Osteoblast (primary cell): ENCODE measurements around the gene PANK1. TPM values are rescaled to one million over a fixed set of nuclear protein-coding genes. Genes with fewer than 3 reads are reported as not detected.

Experiments
- DNase-seq: peaks from one replicate; pipeline ENCODE4 v3.0.0; 2011; ENCODE audit warnings: low spot score, mixed read lengths; ENCODE audit not compliant: insufficient read length; ENCODE audit errors: missing footprints
- H2AFZ ChIP-seq: 2 replicates; pipeline ENCODE4 v1.6.0; 2011; ENCODE audit warnings: mild to moderate bottlenecking, low read length
- H3K27ac ChIP-seq: 2 replicates; pipeline ENCODE4 v1.5.1; 2011; ENCODE audit warnings: mild to moderate bottlenecking, low read depth, low read length, moderate library complexity
- H3K27me3 ChIP-seq: 2 replicates; pipeline ENCODE4 v1.6.0; 2012; ENCODE audit warnings: mild to moderate bottlenecking, control low read depth, inconsistent platforms, low read length, moderate library complexity; ENCODE audit not compliant: insufficient read depth
- H3K36me3 ChIP-seq: 2 replicates; pipeline ENCODE4 v1.5.1; 2011; ENCODE audit warnings: mild to moderate bottlenecking, low read length, control low read depth, moderate library complexity; ENCODE audit not compliant: insufficient read depth
- H3K4me1 ChIP-seq: 2 replicates; pipeline ENCODE4 v1.5.1; 2011; ENCODE audit warnings: mild to moderate bottlenecking, low read length, control low read depth, moderate library complexity; ENCODE audit not compliant: insufficient read depth
- H3K4me2 ChIP-seq: 2 replicates; pipeline ENCODE4 v1.6.0; 2011; ENCODE audit warnings: mild to moderate bottlenecking, low read length; ENCODE audit not compliant: insufficient read depth
- H3K4me3 ChIP-seq: fragments of 200-600 bp; sonication (generic); 3 replicates; pipeline ENCODE4 v1.5.1; 2012; ENCODE audit warnings: mild to moderate bottlenecking, low read length, inconsistent platforms; ENCODE audit not compliant: insufficient read depth
- H3K79me2 ChIP-seq: 2 replicates; pipeline ENCODE4 v1.6.0; 2012; ENCODE audit warnings: mild to moderate bottlenecking, low read length, control low read depth, inconsistent platforms; ENCODE audit not compliant: insufficient read depth
- H3K9me3 ChIP-seq: 2 replicates; pipeline ENCODE4 v1.5.1; 2011; ENCODE audit warnings: low read depth, low read length, control low read depth
- H4K20me1 ChIP-seq: 2 replicates; pipeline ENCODE4 v1.6.0; 2012; ENCODE audit warnings: mild to moderate bottlenecking, low read length, control low read depth; ENCODE audit not compliant: insufficient read depth
- CTCF ChIP-seq: IDR thresholded peaks from 2 replicates; pipeline ENCODE4 v1.5.1; 2011; ENCODE audit warnings: mild to moderate bottlenecking, low read depth, low read length, moderate library complexity; ENCODE audit errors: extremely low read depth
- total RNA-seq: library from RNA; depleted of rRNA; stranded (reverse); fragments of >200 nt; gene quantifications from 2 replicates; pipeline ENCODE4 v1.2.3, GENCODE V29; 2012

The PANK1 gene
- total RNA-seq, 1 donor, result 5.8 TPM

GRCh38 chr10:89640241-89640640, 4.8 kb downstream of the PANK1 start:
- Histone ChIP-seq H3K79me2 (peaks cover 57% of the 10 kb centered on the region), H3K4me3 (no peak overlapping the region), H3K4me2 (no peak overlapping the region), H3K36me3 (no peaks in the 10 kb centered on the region), H3K4me1 (peaks cover 5% of the 10 kb centered on the region), H3K27ac (no peak overlapping the region), H3K9me3 (no peaks in the 10 kb centered on the region), H4K20me1 (no peaks in the 10 kb centered on the region), H3K27me3 (no peaks in the 10 kb centered on the region), H2AFZ (no peak overlapping the region)
- TF ChIP-seq CTCF, result no peak
- no peak for DNase-seq

GRCh38 chr10:89639326-89639725, 5.7 kb downstream of the PANK1 start:
- Histone ChIP-seq H3K4me1 (peaks cover 5% of the 10 kb centered on the region), H3K4me2 (no peak overlapping the region), H3K36me3 (no peaks in the 10 kb centered on the region), H3K4me3 (no peak overlapping the region), H4K20me1 (no peaks in the 10 kb centered on the region), H3K9me3 (no peaks in the 10 kb centered on the region), H2AFZ (no peak overlapping the region), H3K27me3 (no peaks in the 10 kb centered on the region), H3K27ac (no peak overlapping the region), H3K79me2 (peaks cover 57% of the 10 kb centered on the region)
- no peak for TF ChIP-seq CTCF
- DNase-seq, result no peak

GRCh38 chr10:89637113-89637512, 7.9 kb downstream of the PANK1 start:
- Histone ChIP-seq H3K27ac (no peak overlapping the region), H3K36me3 (no peaks in the 10 kb centered on the region), H3K79me2 (peaks cover 42% of the 10 kb centered on the region), H3K27me3 (no peaks in the 10 kb centered on the region), H3K9me3 (no peaks in the 10 kb centered on the region), H3K4me3 (no peak overlapping the region), H2AFZ (no peak overlapping the region), H3K4me1 (peaks cover 11% of the 10 kb centered on the region), H4K20me1 (no peaks in the 10 kb centered on the region), H3K4me2 (no peak overlapping the region)
- TF ChIP-seq CTCF, result no peak
- no peak for DNase-seq

- Histone ChIP-seq H3K27me3 (no peaks in the 10 kb centered on the region), H3K27ac (no peak overlapping the region), H3K4me1 (peaks cover 11% of the 10 kb centered on the region), H3K79me2 (peaks cover 23% of the 10 kb centered on the region), H4K20me1 (no peaks in the 10 kb centered on the region), H3K4me3 (no peak overlapping the region), H3K4me2 (no peak overlapping the region), H2AFZ (no peak overlapping the region), H3K36me3 (no peaks in the 10 kb centered on the region), H3K9me3 (no peaks in the 10 kb centered on the region)
- TF ChIP-seq CTCF, result no peak
- no peak for DNase-seq
Measured at GRCh38 chr10:89634637-89635036, 10.4 kb downstream of the PANK1 start.
